AG09319 (cell line): ENCODE measurements around the gene SH3TC1.

Experiments
- DNase-seq: peaks from one replicate; pipeline ENCODE4 v3.0.0-alpha.2; 2010; ENCODE audit warnings: low read depth; ENCODE audit errors: extremely low read depth
- CTCF ChIP-seq: IDR thresholded peaks from 2 replicates; pipeline ENCODE4 v1.5.1; 2011; ENCODE audit warnings: low read depth, mild to moderate bottlenecking, inconsistent platforms, low read length, moderate library complexity

Gene SH3TC1

DNA sequence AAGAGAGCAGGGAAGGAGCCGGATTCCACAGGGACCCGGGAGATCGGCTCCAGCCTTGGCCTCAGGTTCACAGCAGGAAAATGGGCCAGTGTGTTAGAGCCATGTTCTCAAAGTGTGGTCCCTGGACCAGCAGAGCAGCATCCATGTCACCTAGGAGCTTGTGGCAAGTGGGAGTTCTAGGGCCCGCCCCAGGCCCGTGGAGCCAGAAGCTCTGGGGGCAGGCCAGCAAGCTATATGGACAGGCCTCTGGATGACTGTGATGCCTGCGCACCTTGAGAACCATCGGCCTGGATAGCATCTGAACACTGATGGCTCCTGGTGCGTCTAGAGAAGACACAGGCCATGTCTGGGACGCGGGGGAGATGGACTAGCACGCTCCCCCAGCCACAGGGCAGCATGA, 33.7 kb downstream of the SH3TC1 start:
- TF ChIP-seq CTCF: no peak
- no peak for DNase-seq

GRCh38 chr4:8233672-8234484, 34.8 kb downstream of the SH3TC1 start:
- no peak for DNase-seq
- no peak for TF ChIP-seq CTCF

GRCh38 chr4:8234715-8235114, 35.6 kb downstream of the SH3TC1 start:
- no peak for TF ChIP-seq CTCF
- no peak for DNase-seq

GRCh38 chr4:8235224-8235623, 36.1 kb downstream of the SH3TC1 start:
- no peak for TF ChIP-seq CTCF
- DNase-seq: no peak

GRCh38 chr4:8235686-8236085, 36.6 kb downstream of the SH3TC1 start:
- TF ChIP-seq CTCF: no peak
- no peak for DNase-seq

DNA sequence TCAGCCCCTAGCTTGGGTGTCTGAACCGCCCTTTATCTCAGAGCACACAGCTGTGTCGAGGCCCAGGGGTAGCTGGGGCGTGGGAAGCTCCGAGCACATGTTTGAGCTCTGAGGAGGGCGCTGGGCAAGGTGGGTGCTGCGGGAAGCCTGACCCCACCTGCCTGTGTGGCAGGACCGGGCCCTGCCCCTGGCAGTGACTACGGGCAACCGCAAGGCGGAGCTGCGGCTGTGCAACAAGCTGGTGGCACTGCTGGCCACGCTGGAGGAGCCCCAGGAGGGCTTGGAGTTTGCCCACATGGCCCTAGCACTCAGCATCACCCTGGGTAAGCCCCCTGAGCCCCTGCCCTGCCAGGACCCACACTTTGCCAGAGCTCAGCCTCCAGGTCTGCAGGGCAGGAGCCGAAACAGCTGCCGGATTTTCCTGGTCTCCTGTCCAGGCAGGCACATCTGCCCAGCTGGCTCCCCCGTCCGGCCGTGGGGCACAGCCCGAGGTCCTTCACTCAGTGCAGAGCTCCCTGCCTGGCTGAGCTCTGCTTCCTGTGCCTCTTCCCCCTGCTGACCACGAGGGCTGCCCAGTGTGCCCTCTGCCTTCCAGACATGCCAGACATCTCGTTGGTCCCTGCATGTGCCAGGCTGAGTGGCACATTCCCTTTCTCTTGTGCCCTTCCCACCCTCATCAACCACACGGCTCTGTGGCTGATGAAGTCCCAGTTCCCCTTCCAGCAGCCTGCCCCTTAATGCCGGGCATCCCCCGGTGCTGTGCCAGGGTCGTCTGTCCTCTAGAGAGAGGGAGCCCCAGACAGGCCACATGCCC, 37.2 kb downstream of the SH3TC1 start:
- DNase-seq: no peak
- no peak for TF ChIP-seq CTCF

GRCh38 chr4:8236920-8237195, 37.8 kb downstream of the SH3TC1 start:
- no peak for TF ChIP-seq CTCF
- no peak for DNase-seq
